Endometrial microvascular endothelial cells (primary cell): ENCODE results near the gene TBC1D21. TPM values are rescaled to one million over a fixed set of nuclear protein-coding genes. Genes with fewer than 3 reads are reported as not detected.

Experiments
- in situ Hi-C: cut with HindIII; loops from 2 replicates; pipeline ENCODE4 v1.10.0; 2017; ENCODE audit warnings: low sequenced_read_pairs, low pct_unique_long_range_greater_than_20kb; ENCODE audit errors: inconsistent ontology term
- total RNA-seq: library from RNA; depleted of rRNA; stranded (reverse); fragments of >200 nt; gene quantifications from one replicate; pipeline ENCODE4 v1.2.3, GENCODE V29; 2015; ENCODE audit errors: inconsistent ontology term

The TBC1D21 gene
- total RNA-seq, 1 donor from 2014 or later: not detected

DNA sequence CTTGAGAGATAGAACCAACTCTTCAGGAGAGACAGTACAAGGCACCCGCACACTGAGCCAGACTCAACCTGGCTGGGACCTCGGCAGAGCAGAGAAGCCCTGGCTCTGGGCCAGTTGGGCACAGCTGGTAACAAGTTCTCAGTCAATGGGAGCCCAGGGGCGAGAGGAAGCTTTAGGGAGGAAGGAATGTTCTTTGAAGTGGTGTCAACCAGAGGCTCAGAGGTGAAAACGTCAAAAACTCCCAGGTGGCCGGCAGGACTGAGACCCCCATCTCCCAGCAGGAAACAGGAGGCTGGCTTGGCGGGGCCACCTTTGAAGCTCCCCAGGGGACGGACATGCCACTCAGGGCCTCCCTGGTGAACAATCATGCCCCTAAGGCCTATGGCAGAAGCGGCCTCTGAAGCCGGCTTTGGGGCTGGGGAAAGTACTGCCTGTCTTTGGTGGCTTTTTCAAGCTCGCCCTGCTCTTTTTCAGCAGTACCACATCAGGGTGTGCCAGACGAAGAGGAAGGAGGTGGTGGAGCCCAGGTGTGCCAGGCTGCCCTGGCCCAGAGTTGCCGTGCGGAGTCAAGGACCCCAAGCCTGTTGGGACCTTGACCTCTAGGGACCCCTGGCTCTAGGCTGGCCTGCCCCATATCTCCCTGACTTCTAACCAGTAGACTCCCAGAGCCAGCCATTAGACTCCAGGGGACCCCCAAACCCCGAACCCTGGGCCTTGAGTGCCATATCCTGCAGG, 16.7 kb upstream of the TBC1D21 start:
- in situ Hi-C loops: loop anchor here (25.0 kb wide), 1 partner anchor 94 kb away; the partner anchor contains the start of gene INSYN1

DNA sequence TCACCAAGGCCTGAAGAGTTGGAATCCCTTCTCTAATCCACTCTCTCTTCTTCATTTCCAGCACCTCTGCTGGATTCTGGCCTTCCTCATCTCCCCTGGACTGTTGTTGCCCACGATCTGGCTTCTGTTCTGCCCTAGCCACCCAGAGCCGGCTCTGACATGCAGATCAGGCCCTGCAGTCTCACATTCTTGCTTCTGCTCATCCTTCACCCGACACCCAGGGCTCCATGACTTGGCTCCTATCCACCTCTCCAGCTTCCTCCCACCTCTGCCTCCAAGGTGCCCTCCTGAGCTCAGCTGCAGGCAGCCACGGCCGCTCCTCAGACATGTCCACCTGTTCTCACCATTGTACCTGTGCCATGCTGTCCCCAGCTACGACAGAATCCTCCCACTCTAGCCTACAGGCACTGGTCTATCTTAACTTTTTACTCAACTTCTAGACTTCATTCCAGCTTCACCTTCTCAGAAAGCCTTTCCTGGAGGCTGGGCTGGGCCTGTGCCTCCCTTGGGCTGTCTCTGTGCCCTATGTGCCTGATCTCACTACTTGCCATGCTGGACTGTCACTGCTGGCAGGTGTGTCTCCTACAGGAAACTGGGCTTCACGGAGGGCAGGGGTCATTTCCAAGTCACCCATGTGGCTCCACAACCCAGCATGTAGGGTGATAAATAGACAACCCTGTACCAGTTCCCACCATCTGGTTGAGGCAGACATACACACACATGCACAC, 16.0 kb upstream of the TBC1D21 start:
- in situ Hi-C loops: loop anchor here (25.0 kb wide), 1 partner anchor 95 kb away; the partner anchor contains the start of gene INSYN1

DNA sequence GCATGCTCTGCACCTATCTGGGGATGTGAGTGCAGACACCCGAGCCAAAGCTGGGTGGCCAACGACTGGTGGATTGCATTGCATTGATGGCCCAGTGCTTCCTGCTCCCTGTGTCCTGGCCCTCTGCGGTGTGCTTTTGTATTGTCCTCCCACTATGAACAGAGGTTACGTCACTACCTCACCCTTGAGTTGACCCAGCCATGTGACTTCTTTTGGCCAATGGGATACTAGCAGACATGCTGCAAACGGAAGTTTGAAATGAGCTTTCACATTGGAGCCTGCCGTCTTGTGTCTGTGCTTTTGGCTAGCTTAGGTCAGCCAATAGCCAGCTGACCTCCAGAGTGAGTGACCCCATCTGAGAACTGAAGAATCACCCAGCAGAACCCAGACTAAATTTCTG, 15.3 kb upstream of the TBC1D21 start:
- in situ Hi-C loops: loop anchor here (25.0 kb wide), 1 partner anchor 96 kb away; the partner anchor contains the start of gene INSYN1

DNA sequence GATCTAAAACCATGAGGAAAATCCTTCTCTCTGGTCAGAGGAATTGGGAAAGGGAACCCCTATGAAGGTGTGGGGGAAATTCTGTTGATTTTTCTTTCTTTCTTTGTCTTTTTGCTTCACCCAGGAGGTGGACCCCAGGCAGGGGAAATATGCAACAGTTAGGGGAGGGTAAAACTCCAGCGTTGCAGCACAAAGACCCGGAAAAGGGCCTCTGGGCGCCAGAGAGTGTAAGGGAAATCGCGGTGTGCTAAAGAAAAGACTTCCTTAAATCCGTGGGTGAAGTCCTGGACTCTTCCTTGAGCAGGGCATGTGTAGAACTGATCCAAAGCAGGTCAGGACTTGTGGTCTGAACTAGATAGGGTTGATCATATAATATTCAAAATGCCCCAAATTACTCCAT, 11.1 kb upstream of the TBC1D21 start:
- in situ Hi-C loops: loop anchor here (25.0 kb wide), 1 partner anchor 100 kb away; the partner anchor contains the start of gene INSYN1

DNA sequence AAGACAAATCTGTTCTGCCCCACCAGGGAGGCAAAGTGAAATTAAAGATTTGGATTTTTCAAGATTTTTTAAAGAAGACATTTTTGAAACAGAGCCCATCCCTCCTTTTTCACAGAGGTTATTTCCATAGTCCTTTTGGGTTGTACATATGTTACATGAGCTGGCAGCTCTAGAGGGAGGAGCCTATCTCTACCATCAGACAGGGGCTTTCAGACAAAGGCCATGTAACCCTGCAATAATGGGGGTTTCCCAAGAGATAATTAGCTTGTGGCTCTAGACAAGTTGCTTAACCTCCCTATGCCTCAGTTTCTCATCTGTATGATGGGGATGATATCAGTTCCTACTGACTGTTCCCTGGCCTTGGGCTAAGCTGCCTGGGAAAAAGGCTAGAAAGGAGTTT, 8.0 kb upstream of the TBC1D21 start:
- in situ Hi-C loops: loop anchor here (25.0 kb wide), 1 partner anchor 103 kb away; the partner anchor contains the start of gene INSYN1

DNA sequence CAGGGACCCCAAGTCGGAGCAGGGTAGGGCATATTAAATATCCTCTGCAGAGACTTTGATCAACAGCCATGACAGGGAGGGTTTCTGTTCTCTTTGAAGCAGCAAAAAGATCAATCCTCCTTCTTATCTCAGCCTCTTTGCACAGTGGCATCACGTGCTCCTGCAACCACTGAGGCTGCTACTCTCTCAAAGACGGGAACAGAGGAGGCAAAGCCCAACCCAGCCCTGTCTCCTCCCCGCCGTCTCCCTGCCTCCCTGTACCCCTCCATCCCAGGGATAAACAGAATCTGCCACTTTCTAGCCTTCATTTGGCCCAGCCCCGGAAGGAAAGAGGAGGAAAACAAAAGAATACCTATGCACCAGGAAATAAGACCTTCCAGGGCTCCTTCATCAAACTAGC, 7.5 kb upstream of the TBC1D21 start:
- in situ Hi-C loops: loop anchor here (25.0 kb wide), 1 partner anchor 104 kb away; the partner anchor contains the start of gene INSYN1

DNA sequence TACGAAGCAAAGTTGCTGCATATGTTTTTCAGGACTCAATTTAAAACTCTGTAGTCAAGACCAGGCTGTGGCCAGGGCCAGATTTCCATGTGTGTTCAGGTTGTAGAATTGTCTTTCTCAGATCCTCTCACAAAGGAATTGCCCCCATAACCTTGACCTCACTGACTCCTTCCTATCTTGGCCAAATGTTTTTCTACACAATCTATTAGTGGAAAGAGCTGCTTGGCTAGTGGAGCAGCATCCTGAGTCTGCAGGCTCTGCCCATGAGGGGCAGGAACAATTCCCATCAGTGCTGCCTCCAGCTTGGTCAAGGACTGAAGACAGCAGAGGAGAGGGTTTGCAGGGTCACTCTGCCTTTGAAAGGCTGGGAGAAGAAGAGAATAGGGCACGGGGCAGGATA, 6.9 kb upstream of the TBC1D21 start:
- in situ Hi-C loops: loop anchor here (25.0 kb wide), 1 partner anchor 104 kb away; the partner anchor contains the start of gene INSYN1

DNA sequence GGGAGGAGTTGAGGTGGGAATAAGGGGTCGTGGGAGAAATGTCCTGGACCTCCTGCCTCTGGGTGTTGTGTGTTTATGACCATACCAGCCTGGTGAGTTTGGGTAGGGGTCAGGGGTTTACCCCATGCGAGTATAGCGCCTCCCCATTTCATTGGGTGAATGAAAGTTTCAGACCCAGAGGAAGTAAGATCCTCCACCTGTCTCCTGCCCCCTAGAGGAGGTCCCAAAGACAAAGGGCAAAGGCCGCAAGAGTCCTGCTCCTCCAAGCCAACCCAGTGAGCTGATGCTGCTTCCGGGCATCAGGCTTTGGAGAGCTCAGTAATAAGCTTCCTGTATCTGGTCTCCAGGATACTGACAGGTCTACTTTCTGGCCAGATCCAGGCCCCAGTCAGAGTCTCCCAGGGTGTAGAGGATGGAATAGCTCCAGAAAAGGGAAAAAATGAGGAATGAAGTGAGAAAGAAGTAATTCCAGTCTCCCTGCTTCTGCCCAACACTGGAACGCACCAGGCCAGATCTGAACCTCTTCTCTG, 6.4 kb upstream of the TBC1D21 start:
- in situ Hi-C loops: loop anchor here (25.0 kb wide), 1 partner anchor 105 kb away; the partner anchor contains the start of gene INSYN1

DNA sequence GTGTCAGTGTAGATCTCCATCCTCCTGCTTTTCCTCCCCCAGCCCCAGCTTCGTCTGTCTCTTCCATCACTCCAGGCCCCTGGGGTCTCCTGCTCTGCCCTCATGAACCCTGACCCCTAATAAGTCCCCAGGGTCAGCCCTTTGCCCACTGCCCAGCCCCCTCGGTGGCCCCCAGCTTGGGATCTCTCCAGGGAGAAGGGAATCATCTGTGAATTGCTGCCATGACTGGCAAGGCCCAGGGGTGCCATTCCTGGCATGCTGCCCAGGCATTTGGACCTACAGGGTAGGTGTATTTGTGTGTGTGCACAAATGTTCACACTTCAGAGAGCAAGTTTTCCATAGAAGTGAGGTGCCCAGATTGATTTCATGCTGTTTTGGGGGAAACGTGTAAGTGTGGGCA, 5.9 kb upstream of the TBC1D21 start:
- in situ Hi-C loops: loop anchor here (25.0 kb wide), 1 partner anchor 105 kb away; the partner anchor contains the start of gene INSYN1

DNA sequence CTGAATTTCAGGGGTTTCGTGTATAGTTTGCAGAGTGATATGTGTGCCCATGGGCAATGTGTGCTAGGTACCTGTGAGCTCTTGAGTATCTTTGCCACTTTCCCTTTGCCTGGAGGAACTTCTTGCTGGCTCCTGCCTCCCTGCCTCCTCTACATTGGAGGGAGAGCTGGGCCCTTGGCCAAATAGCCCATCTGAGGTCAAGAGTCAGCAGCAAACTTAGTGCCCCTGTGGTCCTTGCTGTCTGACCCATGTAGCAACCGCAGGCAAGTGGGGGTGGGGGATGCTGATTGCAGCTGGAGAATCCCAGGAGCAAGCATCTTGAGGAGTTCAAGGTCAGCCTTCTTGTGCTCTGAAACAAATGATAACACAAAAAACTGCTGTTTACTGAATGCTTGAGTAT, 5.4 kb upstream of the TBC1D21 start:
- in situ Hi-C loops: loop anchor here (25.0 kb wide), 1 partner anchor 106 kb away; the partner anchor contains the start of gene INSYN1

DNA sequence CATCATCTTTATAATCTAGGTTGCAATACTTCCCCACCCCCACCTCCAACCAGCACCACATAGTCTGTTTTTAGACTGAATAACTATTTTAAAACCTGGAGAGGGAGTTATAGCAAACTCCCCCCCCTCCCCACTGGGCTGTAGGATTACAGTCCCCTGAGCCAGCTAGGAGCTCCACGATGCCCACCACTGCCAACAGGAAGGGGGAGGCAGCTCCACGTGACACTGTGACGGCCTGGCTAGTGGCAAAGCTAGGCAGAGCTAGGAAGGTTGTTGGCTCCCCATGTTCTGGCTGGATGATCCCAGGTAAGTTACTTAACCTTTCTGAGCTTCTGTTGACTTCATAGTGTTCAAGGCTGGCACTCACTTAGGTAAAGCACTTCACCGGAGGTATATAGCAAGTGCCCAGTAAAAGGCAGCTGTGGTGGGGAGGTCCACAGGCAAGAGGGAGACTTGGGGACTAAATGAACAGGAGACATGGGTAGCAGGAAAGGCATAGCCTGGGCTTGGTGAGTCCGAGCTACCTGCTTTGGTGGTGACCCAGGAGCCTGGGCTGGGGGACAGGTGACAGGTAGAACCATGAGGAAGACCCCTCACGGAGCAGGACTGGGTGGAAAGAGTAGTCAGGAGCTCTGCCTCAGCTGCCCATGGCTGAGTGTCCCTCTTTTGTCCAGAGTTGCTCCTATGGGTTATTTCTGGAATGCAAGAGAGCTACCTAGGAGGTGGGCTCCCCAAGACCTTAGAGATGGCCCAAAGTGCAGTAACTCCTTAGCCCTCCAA, 4.0 kb upstream of the TBC1D21 start:
- in situ Hi-C loops: loop anchor here (25.0 kb wide), 1 partner anchor 107 kb away; the partner anchor contains the start of gene INSYN1

DNA sequence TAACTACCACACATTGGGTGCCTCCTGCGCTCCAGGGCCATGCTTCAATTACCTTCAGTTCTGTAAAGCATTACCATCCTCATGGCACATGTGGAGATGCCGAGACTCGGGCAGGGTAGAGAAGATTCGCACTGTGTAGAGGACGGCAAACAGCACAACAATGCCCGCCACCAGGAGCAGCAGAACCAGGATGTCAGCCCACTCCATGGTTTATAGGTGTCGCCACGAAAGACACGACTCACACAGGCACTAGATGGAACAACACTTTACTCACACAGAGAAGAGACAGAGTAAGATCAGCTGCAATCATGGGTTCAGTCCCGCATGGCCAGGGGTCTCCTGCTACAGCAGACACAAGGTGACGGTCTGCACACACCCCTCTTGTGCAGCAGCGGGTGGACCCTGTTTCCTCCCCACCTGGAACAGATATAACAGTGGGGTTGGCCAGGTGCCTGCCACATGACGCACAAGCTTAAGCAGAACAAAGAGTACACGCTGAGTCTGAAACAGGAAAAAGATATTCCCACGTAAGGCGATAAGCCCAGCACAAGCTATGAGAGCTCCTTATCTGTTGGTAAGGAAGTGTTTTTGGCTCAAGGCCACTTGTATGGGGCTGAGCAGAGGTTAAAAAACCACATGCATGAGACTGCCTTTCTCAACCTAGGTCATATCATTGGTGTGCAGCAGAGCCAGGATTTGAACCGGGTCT, 2.5 kb upstream of the TBC1D21 start:
- in situ Hi-C loops: loop anchor here (25.0 kb wide), 1 partner anchor 109 kb away; the partner anchor contains the start of gene INSYN1

DNA sequence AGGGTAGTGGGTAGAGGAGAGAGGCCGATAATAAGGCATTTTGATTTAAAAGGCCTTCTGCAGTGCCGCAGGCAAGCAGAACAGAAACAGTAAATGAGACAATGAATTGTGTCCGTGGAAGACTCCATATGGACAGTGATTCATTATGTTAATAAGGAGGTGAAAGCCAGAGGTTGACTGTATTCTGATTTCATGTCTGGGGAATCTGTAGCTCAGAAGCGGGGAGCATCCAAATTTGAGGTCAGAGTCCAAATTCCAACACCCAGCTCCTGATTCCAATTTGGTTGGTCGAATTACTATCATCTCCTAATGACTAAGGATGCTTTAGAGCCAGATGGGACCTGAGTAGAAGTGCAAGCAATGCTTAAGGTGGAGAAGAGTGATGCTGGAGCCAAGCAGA, 1.0 kb upstream of the TBC1D21 start:
- in situ Hi-C loops: loop anchor here (25.0 kb wide), 1 partner anchor 110 kb away; the partner anchor contains the start of gene INSYN1

DNA sequence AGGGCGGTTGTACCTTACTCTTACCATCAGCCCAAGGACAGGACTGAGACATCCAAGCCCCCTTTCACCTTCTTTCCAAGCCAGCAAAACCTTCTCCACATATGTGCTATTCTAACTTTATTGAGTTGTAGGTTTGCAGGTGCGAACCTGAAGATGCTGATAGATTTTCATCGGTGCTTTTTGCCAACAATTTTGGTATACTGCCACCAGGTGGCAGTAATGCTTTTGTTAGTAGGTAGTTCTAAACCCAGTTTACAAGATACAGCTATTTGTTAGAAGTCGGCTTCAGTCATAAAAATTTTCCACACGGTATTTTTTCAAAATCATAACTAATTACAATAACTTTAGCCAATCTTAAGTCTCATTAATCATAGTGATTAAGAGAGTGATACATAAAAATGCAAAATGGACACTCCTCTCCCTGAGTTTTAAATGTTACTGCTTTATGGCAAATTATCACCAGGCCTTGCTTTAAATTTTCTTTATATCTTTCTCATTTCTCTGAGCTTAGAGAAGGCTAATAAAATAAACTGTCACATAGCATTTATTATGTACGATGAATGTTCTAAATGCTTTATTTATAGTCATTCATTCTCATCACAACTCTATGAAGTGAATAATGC, 636 bp downstream of the TBC1D21 start:
- in situ Hi-C loops: loop anchor here (25.0 kb wide), 1 partner anchor 112 kb away; the partner anchor contains the start of gene INSYN1

DNA sequence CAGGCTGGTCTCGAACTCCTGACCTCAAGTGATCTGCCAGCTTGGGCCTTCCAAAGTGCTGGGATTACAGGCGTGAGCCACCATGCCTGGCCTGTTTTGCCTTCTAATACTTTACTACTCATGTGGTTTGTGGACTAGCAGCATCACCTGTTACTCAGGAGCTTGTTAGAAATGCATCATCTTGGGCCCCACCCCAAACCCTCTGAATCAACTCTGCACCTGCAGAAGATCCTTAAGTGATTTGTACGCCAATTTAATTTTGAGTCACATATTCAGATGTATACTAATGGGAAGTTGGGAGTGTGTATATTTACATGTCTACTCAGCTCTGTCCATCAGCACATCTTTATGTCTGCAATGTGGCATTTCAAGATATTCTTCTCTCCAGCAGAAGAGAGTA, 6.1 kb downstream of the TBC1D21 start:
- in situ Hi-C loops: no loop called here

DNA sequence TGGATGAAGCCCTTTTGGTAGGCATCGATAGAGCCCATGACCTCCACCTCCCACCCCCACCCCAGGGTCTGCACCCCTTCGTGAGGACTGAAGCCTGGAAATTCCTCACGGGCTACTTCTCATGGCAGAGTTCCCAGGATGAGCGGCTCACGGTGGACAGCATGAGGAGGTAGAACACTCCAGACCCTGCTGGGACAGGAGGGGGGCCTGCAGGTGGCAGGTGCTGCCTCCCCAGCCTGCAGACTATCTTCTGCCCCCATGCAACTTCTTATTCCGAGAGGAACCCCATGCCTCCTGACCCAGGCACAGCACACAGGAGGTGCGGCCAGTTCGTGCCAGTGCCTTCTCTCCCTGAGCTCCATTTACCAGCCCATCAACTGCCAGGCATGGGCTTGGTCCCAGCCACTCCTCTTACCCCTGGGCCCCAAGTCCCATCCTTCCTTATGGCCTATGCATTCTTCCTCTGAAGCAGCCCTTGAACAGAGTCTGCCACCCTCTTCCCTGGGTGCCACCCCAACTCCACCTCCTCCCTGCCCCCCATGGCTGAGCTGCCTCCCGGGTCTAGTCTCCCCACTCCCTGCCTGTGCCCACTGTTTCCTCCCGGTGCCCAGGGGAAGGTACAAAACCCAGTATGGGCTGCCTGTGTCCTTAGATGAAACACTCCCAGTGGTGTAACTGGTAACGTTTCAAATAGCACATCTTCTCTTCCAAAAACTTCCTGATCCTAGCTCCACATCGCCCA, 8.4 kb downstream of the TBC1D21 start:
- in situ Hi-C loops: no loop called here
